ENCODE measurements around the gene ZNF846. TPM values are rescaled to one million over a fixed set of nuclear protein-coding genes. Genes with fewer than 3 reads are reported as not detected.
"Not testable (repeated sequence)": the region's sequence is repeated elsewhere in the genome, so short reads cannot be mapped to it uniquely, and the experiment has no call there.

The ZNF846 gene
- total and polyA plus RNA-seq, 5 donors from 2014 or later: 3.6 to 8.4 (median 4.0) TPM

DNA sequence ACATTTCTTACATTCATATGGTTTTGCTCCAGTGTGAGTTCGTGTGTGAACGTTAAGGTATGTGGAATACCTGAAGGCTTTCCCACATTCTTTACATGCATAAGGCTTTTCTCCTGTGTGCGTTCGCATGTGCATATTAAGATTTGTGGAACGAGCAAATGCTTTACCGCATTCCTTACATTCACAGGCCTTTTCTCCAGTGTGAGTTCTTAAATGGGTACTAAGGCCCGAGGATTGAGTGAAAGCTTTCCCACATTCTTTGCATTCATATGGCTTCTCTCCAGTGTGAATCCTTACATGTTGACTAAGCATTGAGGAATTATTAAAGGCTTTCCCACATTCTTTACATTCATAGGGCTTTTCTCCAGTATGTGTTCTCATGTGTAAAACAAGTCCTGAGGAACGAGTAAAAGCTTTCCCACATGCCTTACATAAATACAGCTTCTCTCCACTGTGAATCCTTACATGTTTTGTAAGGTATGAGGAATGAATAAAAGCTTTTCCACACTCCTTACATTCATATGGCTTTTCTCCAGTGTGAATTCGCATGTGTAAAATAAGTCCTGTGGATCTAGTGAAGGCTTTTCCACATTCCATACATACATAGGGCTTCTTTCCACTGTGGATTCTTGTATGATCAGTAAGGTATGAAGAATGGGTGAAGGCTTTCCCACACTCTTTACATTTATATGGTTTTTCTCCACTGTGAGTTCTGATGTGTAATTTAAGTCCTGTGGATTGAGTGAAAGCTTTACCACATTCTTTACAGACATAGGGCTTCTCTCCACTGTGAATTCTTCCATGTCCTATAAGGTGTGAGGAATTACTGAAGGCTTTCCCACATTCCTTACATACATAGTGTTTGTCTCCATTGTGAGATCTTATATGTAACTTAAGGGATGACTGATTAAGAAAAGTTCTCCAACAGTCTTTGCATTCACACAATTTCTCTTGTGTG is 10.7 kb downstream of the ZNF846 start:
- Histone ChIP-seq H3K4me3 (ENCODE audit: low read depth, low read length) (no peak overlapping the region), H3K9me3 (ENCODE audit: control insufficient read depth in 2 of 2, low read length in 2 of 2) (peaks cover 43 to 68% of the 10 kb centered on the region in 2 experiments), H3K27me3 (ENCODE audit: control insufficient read depth, insufficient read depth, low read length) (no peaks in the 10 kb centered on the region), H3K36me3 (ENCODE audit: control insufficient read depth, insufficient read depth, low read length) (peaks cover 30% of the 10 kb centered on the region), H3K27ac (ENCODE audit: insufficient read depth, low read length, poor library complexity, severe bottlenecking) (no peak overlapping the region), H3K4me1 (ENCODE audit: control insufficient read depth, insufficient read depth, low read length, poor library complexity, severe bottlenecking) (no peaks in the 10 kb centered on the region)
- ATAC-seq (ENCODE audit: low read depth in 2 of 2): no peak
- Mint-ChIP-seq H3K27ac (no peak overlapping the region), H3K36me3 (peaks cover 18% of the 10 kb centered on the region), H3K9me3 (peaks cover 0 to 49% (median 26%) of the 10 kb centered on the region in 7 donors), H3K4me1 (no peaks in the 10 kb centered on the region), H3K27me3 (no peaks in the 10 kb centered on the region), H3K4me3 (no peak overlapping the region)
- DNase-seq: no peak

DNA sequence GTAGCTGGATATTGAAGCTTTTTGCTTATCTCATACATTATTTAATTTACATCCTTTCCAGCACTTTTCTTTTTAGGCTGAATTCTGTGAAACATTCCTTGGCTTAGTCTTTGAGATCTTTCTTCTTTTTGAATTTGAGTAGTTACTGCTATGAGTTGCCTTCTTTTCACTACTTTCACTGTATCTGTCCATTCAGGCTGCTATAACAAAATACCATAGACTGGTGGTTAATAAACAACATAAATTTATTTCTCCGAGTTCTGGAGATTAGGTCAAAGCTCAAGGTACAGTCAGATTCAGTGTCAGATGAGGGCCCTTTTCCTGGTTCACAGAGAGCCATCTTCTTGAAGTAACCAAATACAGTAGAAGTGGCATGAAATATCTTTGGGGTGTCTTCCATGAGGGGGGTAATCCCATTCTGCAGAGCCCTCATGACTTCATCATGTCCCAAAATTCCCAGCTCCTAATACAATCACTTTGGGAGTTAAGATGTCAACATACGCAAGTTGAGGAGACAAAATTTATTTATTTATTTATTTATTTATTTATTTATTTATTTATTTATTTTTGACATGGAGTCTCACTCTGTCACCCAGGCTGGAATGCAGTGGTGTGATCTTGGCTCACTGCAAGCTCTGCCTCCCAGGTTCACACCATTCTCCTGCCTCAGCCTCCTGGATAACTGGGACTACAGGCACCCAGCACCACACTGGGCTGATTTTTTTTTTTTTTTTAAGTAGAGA is 15.7 kb downstream of the ZNF846 start:
- Histone ChIP-seq H3K27me3 (ENCODE audit: control insufficient read depth, insufficient read depth, low read length) (no peaks in the 10 kb centered on the region), H3K36me3 (ENCODE audit: control insufficient read depth, insufficient read depth, low read length) (no peaks in the 10 kb centered on the region), H3K9me3 (ENCODE audit: control insufficient read depth in 2 of 2, low read length in 2 of 2) (peaks cover 39 to 43% of the 10 kb centered on the region in 2 experiments), H3K4me1 (ENCODE audit: control insufficient read depth, insufficient read depth, low read length, poor library complexity, severe bottlenecking) (no peaks in the 10 kb centered on the region), H3K4me3 (ENCODE audit: low read depth, low read length) (no peak overlapping the region), H3K27ac (ENCODE audit: insufficient read depth, low read length, poor library complexity, severe bottlenecking) (no peak overlapping the region)
- peak overlapping the region in 1 of 3 donors; percentile 14 for H3K27ac Mint-ChIP-seq
- H3K27me3 Mint-ChIP-seq: peaks cover 6% of the 10 kb centered on the region
- no peak for ATAC-seq (ENCODE audit: low read depth in 2 of 2)
- peaks cover 0 to 52% (median 21%) of the 10 kb centered on the region in 7 donors for H3K9me3 Mint-ChIP-seq
- peaks cover 5% of the 10 kb centered on the region for H3K36me3 Mint-ChIP-seq
- no peak overlapping the region for H3K4me3 Mint-ChIP-seq
- H3K4me1 Mint-ChIP-seq: no peaks in the 10 kb centered on the region
- no peak for DNase-seq

DNA sequence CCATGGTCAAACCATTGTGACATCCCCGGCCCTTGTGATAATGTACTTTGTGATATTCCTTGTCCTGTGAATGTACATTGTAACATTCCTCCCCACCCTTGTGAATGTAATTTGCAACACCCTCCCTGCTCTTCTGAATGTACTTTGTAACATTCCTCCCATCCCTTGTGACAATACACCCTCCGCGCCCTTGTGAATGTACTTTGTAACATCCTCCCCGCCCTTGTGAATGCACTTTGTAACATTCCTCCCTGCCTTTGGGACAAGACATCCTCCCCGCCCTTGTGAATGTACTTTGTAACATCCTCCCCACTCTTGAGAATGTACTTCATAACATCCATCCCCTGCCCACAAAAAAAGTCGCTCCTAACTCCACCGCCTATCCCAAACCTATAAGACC is 17.1 kb downstream of the ZNF846 start:
- peaks cover 28 to 32% of the 10 kb centered on the region in 2 experiments for H3K9me3 ChIP-seq (ENCODE audit: control insufficient read depth in 2 of 2, low read length in 2 of 2)
- no peak overlapping the region for H3K4me3 ChIP-seq (ENCODE audit: low read depth, low read length)
- H3K4me1 ChIP-seq (ENCODE audit: control insufficient read depth, insufficient read depth, low read length, poor library complexity, severe bottlenecking): no peaks in the 10 kb centered on the region
- Mint-ChIP-seq H3K4me1 (no peaks in the 10 kb centered on the region), H3K27ac (no peak overlapping the region), H3K4me3 (no peak overlapping the region), H3K36me3 (peaks cover 5% of the 10 kb centered on the region), H3K9me3 (peaks cover 0 to 40% (median 14%) of the 10 kb centered on the region in 7 donors), H3K27me3 (peaks cover 6% of the 10 kb centered on the region)
- H3K27ac ChIP-seq (ENCODE audit: insufficient read depth, low read length, poor library complexity, severe bottlenecking): no peak overlapping the region
- DNase-seq (no peak), ATAC-seq (ENCODE audit: low read depth in 2 of 2) (no peak)
- no peaks in the 10 kb centered on the region for H3K36me3 ChIP-seq (ENCODE audit: control insufficient read depth, insufficient read depth, low read length)
- no peaks in the 10 kb centered on the region for H3K27me3 ChIP-seq (ENCODE audit: control insufficient read depth, insufficient read depth, low read length)

DNA sequence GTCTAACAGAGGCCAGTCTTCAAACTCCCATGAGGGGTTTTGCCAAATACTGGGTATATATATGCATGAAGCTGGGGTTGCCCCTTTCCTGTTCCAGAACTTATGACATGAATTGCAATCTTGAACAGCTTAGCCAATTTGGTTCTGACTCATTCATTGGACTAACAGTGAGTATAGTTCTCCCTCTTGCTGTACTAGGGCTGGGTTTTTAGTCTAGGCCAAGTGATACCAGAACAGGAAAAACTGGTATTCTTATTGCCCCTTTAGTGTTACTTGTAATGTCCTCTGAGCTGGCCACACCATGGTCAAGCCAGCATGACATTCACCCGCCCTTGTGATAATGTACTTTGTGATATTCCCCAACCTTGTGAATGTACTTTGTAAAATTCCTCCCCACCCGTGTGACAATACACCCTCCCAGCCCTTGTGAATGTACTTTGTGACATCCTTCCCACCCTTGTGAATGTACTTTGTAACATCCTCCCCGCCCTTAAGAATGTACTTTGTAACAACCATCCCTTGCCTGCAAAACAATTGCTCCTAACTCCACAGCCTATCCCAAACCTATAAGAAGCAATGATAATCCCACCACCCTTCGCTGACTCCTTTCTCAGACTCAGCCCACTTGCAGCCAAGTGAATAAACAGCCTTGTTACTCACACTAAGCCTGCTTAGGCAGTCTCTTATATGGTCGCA is 26.9 kb downstream of the ZNF846 start:
- no peaks in the 10 kb centered on the region for H3K27me3 Mint-ChIP-seq
- Histone ChIP-seq H3K36me3 (ENCODE audit: control insufficient read depth, insufficient read depth, low read length) (no peaks in the 10 kb centered on the region), H3K27ac (ENCODE audit: insufficient read depth, low read length, poor library complexity, severe bottlenecking) (no peak overlapping the region), H3K9me3 (ENCODE audit: control insufficient read depth in 2 of 2, low read length in 2 of 2) (peaks cover 4 to 9% of the 10 kb centered on the region in 2 experiments), H3K27me3 (ENCODE audit: control insufficient read depth, insufficient read depth, low read length) (no peaks in the 10 kb centered on the region), H3K4me1 (ENCODE audit: control insufficient read depth, insufficient read depth, low read length, poor library complexity, severe bottlenecking) (no peaks in the 10 kb centered on the region), H3K4me3 (ENCODE audit: low read depth, low read length) (no peak overlapping the region)
- H3K9me3 Mint-ChIP-seq: peaks cover 0 to 15% (median 6%) of the 10 kb centered on the region in 7 donors
- no peak for ATAC-seq (ENCODE audit: low read depth in 2 of 2)
- H3K27ac Mint-ChIP-seq: no peak overlapping the region
- no peak for DNase-seq
- no peak overlapping the region for H3K4me3 Mint-ChIP-seq
- no peaks in the 10 kb centered on the region for H3K4me1 Mint-ChIP-seq
- peaks cover 22% of the 10 kb centered on the region for H3K36me3 Mint-ChIP-seq

DNA sequence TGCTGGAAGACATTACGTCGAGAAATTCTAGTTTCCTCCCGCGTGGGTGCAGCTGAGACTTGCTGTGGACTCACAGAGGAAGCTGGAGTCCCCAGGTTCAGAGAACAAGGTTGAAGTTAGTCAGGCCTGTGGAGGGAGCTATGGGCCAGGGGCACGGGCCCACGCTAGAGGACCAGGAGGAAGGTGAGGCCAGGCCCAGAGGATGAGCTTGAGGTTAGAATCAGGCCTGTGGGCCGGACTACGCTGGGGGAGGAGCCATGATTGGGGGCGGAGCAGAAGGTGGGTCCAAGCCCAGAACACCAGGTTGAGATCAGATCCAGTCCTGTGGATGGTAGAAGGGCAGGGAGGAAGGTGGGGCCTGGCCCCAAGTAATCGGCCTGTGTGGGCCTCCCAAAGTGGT is 32.6 kb downstream of the ZNF846 start:
- no peak for DNase-seq
- no peak overlapping the region for H3K4me3 ChIP-seq (ENCODE audit: low read depth, low read length)
- H3K36me3 Mint-ChIP-seq: no peaks in the 10 kb centered on the region

DNA sequence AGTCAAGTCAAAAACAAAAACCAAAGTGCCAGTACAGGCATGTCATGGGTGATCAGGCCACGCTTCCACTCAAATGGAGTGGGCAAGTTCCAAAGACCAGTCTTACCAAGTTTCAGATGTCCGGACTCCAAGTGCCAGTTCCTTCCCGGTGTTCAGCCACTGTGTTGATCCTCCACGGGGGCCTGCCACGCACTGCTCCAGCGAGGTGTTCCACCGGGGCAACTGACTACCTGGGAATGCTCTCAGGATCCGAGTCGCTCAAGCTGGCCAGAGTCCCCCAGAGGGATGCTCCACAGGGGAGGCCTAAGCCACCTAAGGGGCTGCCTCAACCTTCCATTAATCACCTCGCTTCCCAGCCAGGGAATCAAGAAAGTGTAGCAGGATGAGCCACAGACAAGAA is 38.5 kb downstream of the ZNF846 start:
- H3K4me1 Mint-ChIP-seq; H3K27me3 Mint-ChIP-seq; H3K27ac Mint-ChIP-seq; H3K4me1 ChIP-seq (ENCODE audit: control insufficient read depth, insufficient read depth, low read length, poor library complexity, severe bottlenecking); H3K4me3 ChIP-seq (ENCODE audit: low read depth, low read length); H3K9me3 ChIP-seq (ENCODE audit: control insufficient read depth in 2 of 2, low read length in 2 of 2); H3K36me3 Mint-ChIP-seq; H3K4me3 Mint-ChIP-seq; H3K36me3 ChIP-seq (ENCODE audit: control insufficient read depth, insufficient read depth, low read length); H3K27me3 ChIP-seq (ENCODE audit: control insufficient read depth, insufficient read depth, low read length); ATAC-seq (ENCODE audit: low read depth in 2 of 2); H3K27ac ChIP-seq (ENCODE audit: insufficient read depth, low read length, poor library complexity, severe bottlenecking); H3K9me3 Mint-ChIP-seq; DNase-seq: not testable (repeated sequence)

More for the DNA sequence above, 32.6 kb downstream of the ZNF846 start:
- H3K27me3 Mint-ChIP-seq: no peaks in the 10 kb centered on the region
- Histone ChIP-seq H3K4me1 (ENCODE audit: control insufficient read depth, insufficient read depth, low read length, poor library complexity, severe bottlenecking) (no peaks in the 10 kb centered on the region), H3K36me3 (ENCODE audit: control insufficient read depth, insufficient read depth, low read length) (no peaks in the 10 kb centered on the region), H3K27me3 (ENCODE audit: control insufficient read depth, insufficient read depth, low read length) (no peaks in the 10 kb centered on the region), H3K9me3 (ENCODE audit: control insufficient read depth in 2 of 2, low read length in 2 of 2) (peaks cover 0 to 3% of the 10 kb centered on the region in 2 experiments), H3K27ac (ENCODE audit: insufficient read depth, low read length, poor library complexity, severe bottlenecking) (no peak overlapping the region)
- H3K4me3 Mint-ChIP-seq: peak overlapping the region in 1 of 4 donors; percentile 73
- no peak for ATAC-seq (ENCODE audit: low read depth in 2 of 2)
- no peak overlapping the region for H3K27ac Mint-ChIP-seq
- H3K4me1 Mint-ChIP-seq: no peaks in the 10 kb centered on the region
- peaks cover 0 to 10% (median 3%) of the 10 kb centered on the region in 7 donors for H3K9me3 Mint-ChIP-seq

DNA sequence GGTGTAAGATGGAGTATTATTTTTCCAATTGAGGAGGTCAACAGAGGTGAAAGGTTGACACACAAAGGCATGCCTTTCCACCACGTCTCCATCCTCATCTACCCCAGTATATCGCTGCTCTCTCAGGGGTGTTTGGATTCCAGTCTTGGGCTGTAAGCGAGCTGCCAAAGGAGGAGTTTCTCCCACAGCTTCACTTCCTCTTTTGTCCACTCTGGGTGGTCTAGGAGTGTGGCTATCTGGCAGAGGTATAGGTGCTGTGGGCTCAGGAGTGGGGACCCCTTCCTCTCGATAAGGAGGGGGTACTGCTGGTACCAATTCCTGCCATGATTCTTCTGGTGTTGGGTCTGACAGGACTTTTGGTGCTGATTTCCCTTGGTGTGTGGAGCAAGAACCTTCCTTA is 39.4 kb downstream of the ZNF846 start:
- Mint-ChIP-seq H3K4me3 (no peak overlapping the region), H3K27me3 (peaks cover under 1% of the 10 kb centered on the region), H3K36me3 (no peaks in the 10 kb centered on the region), H3K4me1 (no peaks in the 10 kb centered on the region), H3K27ac (no peak overlapping the region), H3K9me3 (peaks cover 1 to 16% (median 4%) of the 10 kb centered on the region in 7 donors)
- H3K36me3 ChIP-seq (ENCODE audit: control insufficient read depth, insufficient read depth, low read length): no peaks in the 10 kb centered on the region
- H3K27me3 ChIP-seq (ENCODE audit: control insufficient read depth, insufficient read depth, low read length): no peaks in the 10 kb centered on the region
- no peaks in the 10 kb centered on the region for H3K4me1 ChIP-seq (ENCODE audit: control insufficient read depth, insufficient read depth, low read length, poor library complexity, severe bottlenecking)
- DNase-seq (no peak), ATAC-seq (ENCODE audit: low read depth in 2 of 2) (no peak)
- no peak overlapping the region for H3K27ac ChIP-seq (ENCODE audit: insufficient read depth, low read length, poor library complexity, severe bottlenecking)
- peaks cover 2 to 13% of the 10 kb centered on the region in 2 experiments for H3K9me3 ChIP-seq (ENCODE audit: control insufficient read depth in 2 of 2, low read length in 2 of 2)
- H3K4me3 ChIP-seq (ENCODE audit: low read depth, low read length): no peak overlapping the region
